ENCODE results near the gene SNF8.
A peak's percentile ranks its signal among the peaks of the same experiment; 100 is the strongest.

Gene SNF8

GRCh38 chr17:48944515-48945260, at the start of gene SNF8:
Gene SNF8, minus strand, starts transcription at chr17:48944842. Its CDS starts 108 bp downstream, at chr17:48944734.
- peak within 1 kb of the TSS; percentile 97 to 99 (median 98) for H3K4me3 Mint-ChIP-seq
- H3K27me3 Mint-ChIP-seq (ENCODE audit: low read depth) = peaks cover 6% of the 10 kb centered on the region
- H3K4me1 Mint-ChIP-seq = peaks cover 10% of the 10 kb centered on the region
- TF ChIP-seq CTCF (IDR thresholded peaks at IDR 0.05; ENCODE audit: unreplicated experiment in 3 of 3) = no peak
- peaks cover 13% of the 10 kb centered on the region for H3K36me3 Mint-ChIP-seq (ENCODE audit: low read depth)
- H3K9me3 Mint-ChIP-seq = no peaks in the 10 kb centered on the region
- H3K27ac Mint-ChIP-seq = peak within 1 kb of the TSS; percentile 88 to 98 (median 97)

GRCh38 chr17:48993951-48994350, 49.3 kb upstream of the SNF8 start:
- no peaks in the 10 kb centered on the region for H3K36me3 Mint-ChIP-seq (ENCODE audit: low read depth)
- TF ChIP-seq CTCF (IDR thresholded peaks at IDR 0.05; ENCODE audit: unreplicated experiment in 3 of 3) = no peak
- peak overlapping the region; percentile 33 to 64 (median 64) for H3K4me3 Mint-ChIP-seq
- H3K27ac Mint-ChIP-seq = peak overlapping the region in 2 of 3 experiments; percentile 90 to 97
- no peaks in the 10 kb centered on the region for H3K9me3 Mint-ChIP-seq
- H3K4me1 Mint-ChIP-seq = peaks cover 8% of the 10 kb centered on the region
- H3K27me3 Mint-ChIP-seq (ENCODE audit: low read depth) = peaks cover 42% of the 10 kb centered on the region

GRCh38 chr17:48993305-48993704, 48.7 kb upstream of the SNF8 start:
- H3K27me3 Mint-ChIP-seq (ENCODE audit: low read depth) = peaks cover 42% of the 10 kb centered on the region
- TF ChIP-seq CTCF (IDR thresholded peaks at IDR 0.05; ENCODE audit: unreplicated experiment in 3 of 3) = no peak
- H3K27ac Mint-ChIP-seq = peak overlapping the region in 1 of 3 experiments; percentile 97
- peaks cover 8% of the 10 kb centered on the region for H3K4me1 Mint-ChIP-seq
- no peaks in the 10 kb centered on the region for H3K9me3 Mint-ChIP-seq
- no peaks in the 10 kb centered on the region for H3K36me3 Mint-ChIP-seq (ENCODE audit: low read depth)
- peak overlapping the region; percentile 30 to 52 (median 35) for H3K4me3 Mint-ChIP-seq

- Mint-ChIP-seq H3K36me3 (ENCODE audit: low read depth) (no peaks in the 10 kb centered on the region), H3K4me1 (peaks cover 8% of the 10 kb centered on the region), H3K4me3 (no peak overlapping the region), H3K9me3 (no peaks in the 10 kb centered on the region), H3K27me3 (ENCODE audit: low read depth) (peaks cover 42% of the 10 kb centered on the region), H3K27ac (peak overlapping the region in 1 of 3 experiments; percentile 12)
- no peak for TF ChIP-seq CTCF (IDR thresholded peaks at IDR 0.05; ENCODE audit: unreplicated experiment in 3 of 3)
These were observed 47.8 kb upstream of the SNF8 start for GRCh38 chr17:48992444-48992843.

GRCh38 chr17:48990882-48991357, 46.3 kb upstream of the SNF8 start:
- peak overlapping the region in 1 of 3 experiments; percentile 87 for H3K27ac Mint-ChIP-seq
- H3K4me3 Mint-ChIP-seq = peak overlapping the region in 2 of 3 experiments; percentile 18 to 71
- H3K4me1 Mint-ChIP-seq = peaks cover 8% of the 10 kb centered on the region
- H3K36me3 Mint-ChIP-seq (ENCODE audit: low read depth) = no peaks in the 10 kb centered on the region
- H3K9me3 Mint-ChIP-seq = no peaks in the 10 kb centered on the region
- no peak for TF ChIP-seq CTCF (IDR thresholded peaks at IDR 0.05; ENCODE audit: unreplicated experiment in 3 of 3)
- peaks cover 42% of the 10 kb centered on the region for H3K27me3 Mint-ChIP-seq (ENCODE audit: low read depth)

GRCh38 chr17:48989100-48989499, 44.5 kb upstream of the SNF8 start:
- H3K27me3 Mint-ChIP-seq (ENCODE audit: low read depth) = peaks cover 29% of the 10 kb centered on the region
- H3K36me3 Mint-ChIP-seq (ENCODE audit: low read depth) = no peaks in the 10 kb centered on the region
- no peak overlapping the region for H3K4me3 Mint-ChIP-seq
- H3K9me3 Mint-ChIP-seq = no peaks in the 10 kb centered on the region
- no peaks in the 10 kb centered on the region for H3K4me1 Mint-ChIP-seq
- no peak for TF ChIP-seq CTCF (IDR thresholded peaks at IDR 0.05; ENCODE audit: unreplicated experiment in 3 of 3)
- no peak overlapping the region for H3K27ac Mint-ChIP-seq

All from nephron (organoid).